H1 (cell line): Measurements from ENCODE around the gene CCDC51. TPM values are rescaled to one million over a fixed set of nuclear protein-coding genes. Genes with fewer than 3 reads are reported as not detected.

Source experiments
- BACH1 ChIP-seq: IDR thresholded peaks from 2 replicates; pipeline ENCODE4 v1.6.1; 2012; ENCODE audit warnings: low read length, improper control_type of control experiment
- BRCA1 ChIP-seq: IDR thresholded peaks from 2 replicates; pipeline ENCODE4 v1.6.1; 2012; ENCODE audit warnings: low read depth, low read length, improper control_type of control experiment
- CBX5 ChIP-seq: fragments of 300-800, 300-1000 bp; sonication (generic); IDR thresholded peaks from 2 replicates; pipeline ENCODE4 v1.7.1; 2016; ENCODE audit warnings: antibody characterized with exemption, low read length, low read depth
- CHD2 ChIP-seq: IDR thresholded peaks from 2 replicates; pipeline ENCODE4 v1.6.1; 2012; ENCODE audit warnings: low read length, improper control_type of control experiment
- CTBP2 ChIP-seq: IDR thresholded peaks from 2 replicates; pipeline ENCODE4 v1.7.0; 2011; ENCODE audit warnings: borderline replicate concordance, mild to moderate bottlenecking, moderate library complexity, mixed read lengths, low read length; ENCODE audit not compliant: insufficient read depth, insufficient read length
- CTCF ChIP-seq, 3 experiments: IDR thresholded peaks; 1 replicate in 2 of 3; 2 replicates in 1 of 3; pipeline versions ENCODE4 v1.5.1 to v1.6.1; 2011; ENCODE audit warnings: low read length in 3 of 3, mild to moderate bottlenecking in 3 of 3, inconsistent platforms in 2 of 3, low read depth in 1 of 3, moderate library complexity in 1 of 3; ENCODE audit not compliant: insufficient read depth in 1 of 3; ENCODE audit errors: control extremely low read depth in 1 of 3
- EP300 ChIP-seq, 2 experiments: IDR thresholded peaks; 1 replicate in 1 of 2; 2 replicates in 1 of 2; pipeline ENCODE4 v1.6.1; 2011 to 2012; ENCODE audit warnings: low read depth in 2 of 2, low read length in 2 of 2, mild to moderate bottlenecking in 2 of 2, borderline replicate concordance in 1 of 2, inconsistent platforms in 1 of 2, moderate library complexity in 1 of 2
- GABPA ChIP-seq: IDR thresholded peaks from 2 replicates; pipeline ENCODE4 v1.6.1; 2011; ENCODE audit warnings: mild to moderate bottlenecking, low read length, moderate library complexity, borderline replicate concordance; ENCODE audit not compliant: insufficient read depth
- GTF2F1 ChIP-seq: IDR thresholded peaks from 2 replicates; pipeline ENCODE4 v1.6.1; 2012; ENCODE audit warnings: low read depth, low read length, improper control_type of control experiment, borderline replicate concordance
- HDAC2 ChIP-seq, 2 experiments: fragments of 300-600 bp in 1 of 2; sonication (generic) in 1 of 2; IDR thresholded peaks; 2 replicates each; pipeline ENCODE4 v1.6.1; 2011 to 2012; ENCODE audit warnings: low read depth in 2 of 2, low read length in 2 of 2, mild to moderate bottlenecking in 2 of 2, moderate library complexity in 2 of 2, borderline replicate concordance in 1 of 2, inconsistent platforms in 1 of 2
- KDM4A ChIP-seq: IDR thresholded peaks from one replicate; pipeline ENCODE4 v1.7.1; 2012; ENCODE audit warnings: low read depth, mild to moderate bottlenecking, moderate library complexity, low read length, inconsistent platforms; ENCODE audit not compliant: severe bottlenecking
- MAFK ChIP-seq: IDR thresholded peaks from 2 replicates; pipeline ENCODE4 v1.6.1; 2012; ENCODE audit warnings: low read depth, mild to moderate bottlenecking, improper control_type of control experiment, low read length
- NRF1 ChIP-seq: IDR thresholded peaks from 2 replicates; pipeline ENCODE4 v1.6.1; 2011; ENCODE audit warnings: mild to moderate bottlenecking, low read depth, low read length, improper control_type of control experiment
- POU5F1 ChIP-seq: IDR thresholded peaks from 2 replicates; pipeline ENCODE4 v1.6.1; 2011; ENCODE audit warnings: low read depth, mild to moderate bottlenecking, low read length, moderate library complexity
- RFX5 ChIP-seq: IDR thresholded peaks from 2 replicates; pipeline ENCODE4 v1.6.1; 2011; ENCODE audit warnings: low read depth, low read length, improper control_type of control experiment, borderline replicate concordance
- RNF2 ChIP-seq: fragments of 200-900, 300-1000 bp; sonication (generic); IDR thresholded peaks from 2 replicates; pipeline ENCODE4 v1.7.1; 2016; ENCODE audit warnings: borderline replicate concordance, low read depth, mild to moderate bottlenecking, antibody characterized with exemption, low read length; ENCODE audit not compliant: poor library complexity, severe bottlenecking; ENCODE audit errors: missing control alignments
- SP4 ChIP-seq: IDR thresholded peaks from 2 replicates; pipeline ENCODE4 v1.6.1; 2012; ENCODE audit warnings: low read length, inconsistent platforms
- SUZ12 ChIP-seq: fragments of 200-600 bp; sonication (generic); IDR thresholded peaks from 2 replicates; pipeline ENCODE4 v1.6.1; 2012; ENCODE audit warnings: mild to moderate bottlenecking, inconsistent platforms, low read length, moderate library complexity, mixed read lengths
- TAF1 ChIP-seq: IDR thresholded peaks from 2 replicates; pipeline ENCODE4 v1.6.1; 2011; ENCODE audit warnings: mild to moderate bottlenecking, low read depth, low read length
- TCF12 ChIP-seq: IDR thresholded peaks from 2 replicates; pipeline ENCODE4 v1.6.1; 2011; ENCODE audit warnings: low read depth, mild to moderate bottlenecking, low read length
- USF2 ChIP-seq: IDR thresholded peaks from 2 replicates; pipeline ENCODE4 v1.6.1; 2011; ENCODE audit warnings: low read length, improper control_type of control experiment
- polyA plus RNA-seq, 7 experiments: library from polyadenylated mRNA; depleted of rRNA in 3 of 7; stranded (reverse) in 5 of 7; unstranded in 2 of 7; fragments of >200 nt in 5 of 7; fragments of 200-250 nt in 2 of 7; gene quantifications; 1 replicate in 5 of 7; 2 replicates in 1 of 7; 4 replicates in 1 of 7; pipeline versions ENCODE4 v1.2.1 to v1.2.3, GENCODE V29; 2011 to 2013; ENCODE audit warnings: missing spikeins in 2 of 7, mixed read lengths in 2 of 7
- total RNA-seq: library from RNA; stranded (reverse); fragmentation: NEBNext Ultra II Directional; extraction: Animal tissue kit (Norgen Biotek cat#: 25700); gene quantifications from 2 replicates; pipeline ENCODE4 v1.2.1, GENCODE V29; 2021

CCDC51 gene
- total and polyA plus RNA-seq, 2 of the 8 experiments (the other 6 are each of a cell fraction or from before 2014, with no cell fraction given) = 21.3 to 21.4 TPM

- no peak for TF ChIP-seq BRCA1
- no peak for TF ChIP-seq RFX5
- no peak for TF ChIP-seq SP4
- peak; percentile 81; the same call in 1 of the 2 replicates for TF ChIP-seq TCF12
- TF ChIP-seq SUZ12 = no peak
- peak; percentile 75 for TF ChIP-seq CHD2
- no peak for TF ChIP-seq RNF2
- TF ChIP-seq TAF1 = peak; percentile 45; the same call in 1 of the 2 replicates
- TF ChIP-seq CTCF (IDR thresholded peaks at IDR 0.05; ENCODE audit: control extremely low read depth in 1 of 3, insufficient read depth in 1 of 3, low read depth in 1 of 3, low read length in 3 of 3) = no peak
- TF ChIP-seq MAFK = peak; percentile 63; the same call in 1 of the 2 replicates
- TF ChIP-seq NRF1 = no peak
- peak; percentile 82 for TF ChIP-seq CTBP2
- TF ChIP-seq POU5F1 = peak; percentile 13; the same call in 1 of the 2 replicates
- no peak for TF ChIP-seq GTF2F1
- TF ChIP-seq BACH1 = no peak
- peak in 1 of 2 experiments; percentile 91; a peak in 2 of 3 replicates for TF ChIP-seq EP300 (IDR thresholded peaks at IDR 0.05; ENCODE audit: borderline replicate concordance in 1 of 2, low read depth in 2 of 2, low read length in 2 of 2)
- TF ChIP-seq GABPA = no peak
- no peak for TF ChIP-seq USF2
- no peak for TF ChIP-seq KDM4A
- no peak for TF ChIP-seq CBX5
- TF ChIP-seq HDAC2 (IDR thresholded peaks at IDR 0.05; ENCODE audit: borderline replicate concordance in 1 of 2, low read depth in 2 of 2, low read length in 2 of 2) = peak in 1 of 2 experiments; percentile 78; a peak in 1 of 4 replicates
These were observed 34.7 kb upstream of the CCDC51 start (continued) for GRCh38 chr3:48474619-48475018.
